Activated CD4-positive, alpha-beta T cell treated with anti-CD3 and anti-CD28 coated beads for 1 hour (primary cell): ENCODE data around the gene CARNS1.
A peak's percentile ranks its signal among the peaks of the same experiment; 100 is the strongest.

Experiments used
- DNase-seq: peaks from one replicate; pipeline ENCODE4 v3.0.0-alpha.2; 2020

Gene CARNS1

DNA sequence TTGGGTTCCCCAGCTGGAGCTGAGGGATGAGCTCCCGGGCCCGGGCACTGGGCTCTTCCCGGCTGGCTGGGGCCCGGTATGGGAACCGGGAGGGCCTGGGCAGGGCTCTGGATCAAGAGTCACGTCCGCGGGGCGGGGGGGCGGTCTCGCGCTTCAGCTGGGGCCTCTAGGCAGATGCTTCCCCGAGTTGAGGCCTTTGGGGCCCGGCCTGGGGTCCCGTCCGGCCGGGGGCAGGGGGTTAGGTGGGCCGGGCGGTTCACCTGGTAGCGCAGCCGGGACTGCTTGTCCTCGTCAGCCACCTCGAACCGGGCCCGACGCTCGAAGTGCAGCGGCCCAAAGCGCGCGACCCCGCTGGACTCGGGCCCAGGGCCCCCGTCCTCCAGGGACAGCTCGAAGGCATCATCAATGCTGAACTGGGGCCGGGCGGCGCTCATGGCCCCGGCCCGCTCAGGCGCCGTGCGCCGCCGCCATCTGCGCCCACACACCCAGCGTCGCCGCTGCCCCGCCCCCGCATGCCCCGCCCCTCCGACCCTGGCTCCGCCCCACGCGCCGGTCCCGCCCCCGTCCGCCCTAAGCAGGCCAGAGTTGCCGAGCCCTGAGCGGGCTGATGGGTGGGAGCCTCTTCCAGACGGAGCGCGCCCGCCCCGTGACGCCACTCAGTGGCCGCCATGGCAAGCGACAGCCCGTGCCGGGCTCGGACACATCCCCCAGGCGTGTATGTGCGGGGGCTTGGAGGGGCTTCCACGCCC lies 53.5 kb downstream of the CARNS1 start, which contains the start of gene TMEM134:
Gene TMEM134, minus strand, starts transcription at position 493 of the 749 bp plus-strand sequence. Its CDS starts 59 bp downstream, at position 434.
- DNase-seq, result peak; percentile 89

DNA sequence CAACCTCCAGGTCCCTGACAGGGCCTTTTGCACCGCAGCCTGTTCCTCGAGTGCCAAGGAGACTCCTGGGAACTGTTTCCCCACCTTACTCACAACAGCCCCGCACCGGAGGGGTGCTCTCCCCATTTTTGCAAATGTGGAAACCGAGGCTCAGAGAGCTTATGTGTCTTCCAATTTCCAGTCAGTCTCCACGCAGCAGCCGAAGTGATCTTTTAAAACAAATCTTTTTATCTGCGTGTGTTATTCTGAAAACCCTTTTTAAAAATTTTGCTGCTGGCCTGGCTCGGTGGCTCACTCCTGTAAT lies 54.0 kb downstream of the CARNS1 start:
- no peak for DNase-seq

DNA sequence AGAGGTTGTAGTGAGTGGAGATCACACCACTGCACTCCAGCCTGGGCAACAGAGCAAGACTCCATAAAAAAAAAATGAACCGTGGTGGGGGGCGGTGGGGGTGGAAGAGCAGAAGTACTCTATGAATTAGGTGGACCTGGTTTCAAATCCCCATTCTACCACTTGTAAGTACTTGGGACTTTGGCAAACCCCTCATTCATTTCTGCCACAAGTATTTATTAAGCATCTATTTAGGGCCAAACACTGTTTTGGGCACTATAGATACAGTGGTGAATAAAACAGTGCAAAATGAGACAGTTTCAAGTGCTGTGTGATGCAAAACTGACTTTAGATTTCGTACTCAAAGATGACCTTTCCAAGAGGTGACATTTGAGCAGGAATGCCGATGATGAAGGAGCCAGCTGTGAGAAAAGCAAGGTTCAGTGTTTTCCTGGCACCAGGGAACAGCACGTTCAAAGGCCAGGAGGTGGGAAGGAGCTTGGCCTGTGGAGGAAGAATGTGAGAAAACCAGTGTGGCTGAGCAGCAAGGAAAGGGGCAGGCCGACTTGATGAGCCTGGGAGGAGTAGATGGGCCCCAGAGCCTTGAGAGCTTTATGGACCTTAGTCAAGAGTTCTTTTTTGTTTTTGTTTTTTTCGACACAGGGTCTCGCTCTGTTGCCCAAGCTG lies 55.0 kb downstream of the CARNS1 start:
- DNase-seq, result no peak

DNA sequence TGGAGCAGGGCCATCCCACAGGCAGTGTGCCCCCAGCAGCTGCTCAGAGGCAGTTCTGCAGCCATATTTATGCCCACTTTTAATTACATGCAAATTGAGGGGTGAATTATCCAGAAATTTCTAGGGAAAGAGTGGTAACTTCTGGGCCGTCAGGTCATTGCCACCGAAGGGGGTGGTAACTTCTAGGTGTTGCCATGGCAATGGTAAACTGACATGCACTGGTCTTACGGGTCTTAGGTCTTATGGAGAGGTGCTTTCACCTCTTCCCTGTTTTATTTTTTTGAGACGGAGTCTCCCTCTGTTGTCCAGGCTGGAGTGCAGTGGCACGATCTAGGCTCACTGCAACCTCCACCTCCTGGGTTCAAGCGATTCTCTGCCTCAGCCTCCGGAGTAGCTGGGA lies 57.4 kb downstream of the CARNS1 start:
- DNase-seq, result no peak
